Ishikawa (cell line): ENCODE results near the gene IGFN1.
A peak's percentile ranks its signal among the peaks of the same experiment; 100 is the strongest.

Source experiments
- CEBPB ChIP-seq: IDR thresholded peaks from 2 replicates; pipeline ENCODE4 v1.6.1; 2012
- CREB1 ChIP-seq: IDR thresholded peaks from 2 replicates; pipeline ENCODE4 v1.6.1; 2012; ENCODE audit warnings: low read depth
- EGR1 ChIP-seq: IDR thresholded peaks from 2 replicates; pipeline ENCODE4 v1.6.1; 2012
- EP300 ChIP-seq: IDR thresholded peaks from 2 replicates; pipeline ENCODE4 v1.6.1; 2012; ENCODE audit warnings: borderline replicate concordance
- FOXM1 ChIP-seq: IDR thresholded peaks from 2 replicates; pipeline ENCODE4 v1.6.1; 2012; ENCODE audit warnings: low read depth, borderline replicate concordance
- MAX ChIP-seq: IDR thresholded peaks from 2 replicates; pipeline ENCODE4 v1.6.1; 2012
- NFIC ChIP-seq: IDR thresholded peaks from 2 replicates; pipeline ENCODE4 v1.6.1; 2012
- RAD21 ChIP-seq: IDR thresholded peaks from 2 replicates; pipeline ENCODE4 v1.6.1; 2012; ENCODE audit warnings: low read depth
- REST ChIP-seq: IDR thresholded peaks from 2 replicates; pipeline ENCODE4 v1.6.1; 2012; ENCODE audit warnings: low read depth, mild to moderate bottlenecking
- TAF1 ChIP-seq: IDR thresholded peaks from 2 replicates; pipeline ENCODE4 v1.6.1; 2012; ENCODE audit warnings: low read depth, mild to moderate bottlenecking
- TCF12 ChIP-seq: IDR thresholded peaks from 2 replicates; pipeline ENCODE4 v1.6.1; 2012; ENCODE audit warnings: low read depth
- TEAD4 ChIP-seq: IDR thresholded peaks from 2 replicates; pipeline ENCODE4 v1.6.1; 2012
- USF1 ChIP-seq: IDR thresholded peaks from 2 replicates; pipeline ENCODE4 v1.6.1; 2012
- YY1 ChIP-seq: IDR thresholded peaks from 2 replicates; pipeline ENCODE4 v1.6.1; 2012; ENCODE audit warnings: low read depth
- ZBTB7A ChIP-seq: IDR thresholded peaks from 2 replicates; pipeline ENCODE4 v1.6.1; 2012; ENCODE audit warnings: low read depth

Gene IGFN1

GRCh38 chr1:201261771-201262547 is 71.3 kb downstream of the IGFN1 start:
- TF ChIP-seq CEBPB, result no peak
- 0 out of 2 replicates have a peak, but pooled peaks have one; percentile 13 for TF ChIP-seq EGR1

- TF ChIP-seq NFIC, result no peak
- no peak for TF ChIP-seq TAF1
- no peak for TF ChIP-seq CREB1
- no peak for TF ChIP-seq RAD21
- TF ChIP-seq CEBPB, result no peak
- no peak for TF ChIP-seq YY1
- no peak for TF ChIP-seq ZBTB7A
- no peak for TF ChIP-seq REST
- no peak for TF ChIP-seq USF1
- no peak for TF ChIP-seq MAX
- TF ChIP-seq EGR1, result no peak
- TF ChIP-seq EP300, result no peak
- TF ChIP-seq TCF12, result no peak
These were observed 72.5 kb downstream of the IGFN1 start for GRCh38 chr1:201262963-201263608.

- TF ChIP-seq YY1 (no peak), FOXM1 (no peak), NFIC (no peak), ZBTB7A (no peak)
These were observed 73.4 kb downstream of the IGFN1 start for GRCh38 chr1:201264072-201264471.

GRCh38 chr1:201264554-201264953 is 73.9 kb downstream of the IGFN1 start:
- TF ChIP-seq MAX (no peak), FOXM1 (no peak), TAF1 (no peak), CREB1 (no peak), TCF12 (no peak), NFIC (no peak), REST (no peak), USF1 (no peak), EGR1 (no peak), TEAD4 (no peak), CEBPB (no peak), YY1 (no peak), ZBTB7A (no peak)

GRCh38 chr1:201265756-201266155 is 75.1 kb downstream of the IGFN1 start:
- TF ChIP-seq CREB1 (no peak), ZBTB7A (no peak), RAD21 (no peak)

GRCh38 chr1:201266276-201266675 is 75.7 kb downstream of the IGFN1 start:
- TF ChIP-seq EP300, result no peak
- no peak for TF ChIP-seq MAX
- no peak for TF ChIP-seq EGR1
- TF ChIP-seq TEAD4, result no peak
- no peak for TF ChIP-seq RAD21
- TF ChIP-seq YY1, result no peak
- TF ChIP-seq CEBPB, result no peak
- TF ChIP-seq ZBTB7A, result no peak
- TF ChIP-seq CREB1, result no peak
- TF ChIP-seq NFIC, result no peak
